Thoracic aorta (tissue), 2 donors: ENCODE results near the gene AURKAIP1. TPM values are rescaled to one million over a fixed set of nuclear protein-coding genes. Genes with fewer than 3 reads are reported as not detected.

Experiments
- ATAC-seq: fragments of 150-250 bp; one replicate; pipeline ENCODE4 v1.8.0; 2017; ENCODE audit warnings: low read depth; ENCODE audit not compliant: insufficient number of reproducible peaks, low FRiP score
- DNase-seq: peaks from one replicate; pipeline ENCODE4 v3.0.0-alpha.2; 2020; ENCODE audit warnings: low spot score
- H3K27ac ChIP-seq, 2 donors: fragments of 200-600 bp; sonication (generic); 1 replicate in 1 of 2; 2 replicates in 1 of 2; pipeline ENCODE4 v1.5.1; 2016; ENCODE audit warnings: mild to moderate bottlenecking in 2 of 2, moderate library complexity in 2 of 2
- H3K27me3 ChIP-seq: fragments of 200-600 bp; sonication (generic); replicated peaks from 2 replicates; pipeline ENCODE4 v1.6.0; 2016; ENCODE audit warnings: mild to moderate bottlenecking; ENCODE audit not compliant: insufficient read depth
- H3K36me3 ChIP-seq: fragments of 200-600 bp; sonication (generic); one replicate; pipeline ENCODE4 v1.5.1; 2016
- H3K4me1 ChIP-seq, 2 donors: fragments of 200-600 bp; sonication (generic); 1 replicate in 1 of 2; 2 replicates in 1 of 2; pipeline versions ENCODE4 v1.5.1 to v1.6.0; 2016; ENCODE audit warnings: low read depth in 2 of 2, mild to moderate bottlenecking in 1 of 2; ENCODE audit not compliant: control insufficient read depth in 1 of 2
- H3K4me3 ChIP-seq: fragments of 200-600 bp; sonication (generic); 2 replicates; pipeline ENCODE4 v1.5.1; 2016; ENCODE audit warnings: mild to moderate bottlenecking
- H3K9me3 ChIP-seq: fragments of 200-600 bp; sonication (generic); 2 replicates; pipeline ENCODE4 v1.5.1; 2016
- total RNA-seq, 2 donors: library from RNA; depleted of rRNA; stranded (reverse); fragments of >200 nt; gene quantifications; one replicate each; pipeline versions ENCODE4 v1.1.0 to v1.2.3, GENCODE V29; 2016
- TF ChIP-seq, protein P1 (sequence below): fragments of 200-600 bp; sonication (generic); IDR thresholded peaks from one replicate; pipeline ENCODE4 v1.5.1; 2019; ENCODE audit warnings: antibody characterized with exemption

AURKAIP1 gene
- total RNA-seq, 2 donors from 2014 or later, result 43.5 to 94.5 TPM

DNA sequence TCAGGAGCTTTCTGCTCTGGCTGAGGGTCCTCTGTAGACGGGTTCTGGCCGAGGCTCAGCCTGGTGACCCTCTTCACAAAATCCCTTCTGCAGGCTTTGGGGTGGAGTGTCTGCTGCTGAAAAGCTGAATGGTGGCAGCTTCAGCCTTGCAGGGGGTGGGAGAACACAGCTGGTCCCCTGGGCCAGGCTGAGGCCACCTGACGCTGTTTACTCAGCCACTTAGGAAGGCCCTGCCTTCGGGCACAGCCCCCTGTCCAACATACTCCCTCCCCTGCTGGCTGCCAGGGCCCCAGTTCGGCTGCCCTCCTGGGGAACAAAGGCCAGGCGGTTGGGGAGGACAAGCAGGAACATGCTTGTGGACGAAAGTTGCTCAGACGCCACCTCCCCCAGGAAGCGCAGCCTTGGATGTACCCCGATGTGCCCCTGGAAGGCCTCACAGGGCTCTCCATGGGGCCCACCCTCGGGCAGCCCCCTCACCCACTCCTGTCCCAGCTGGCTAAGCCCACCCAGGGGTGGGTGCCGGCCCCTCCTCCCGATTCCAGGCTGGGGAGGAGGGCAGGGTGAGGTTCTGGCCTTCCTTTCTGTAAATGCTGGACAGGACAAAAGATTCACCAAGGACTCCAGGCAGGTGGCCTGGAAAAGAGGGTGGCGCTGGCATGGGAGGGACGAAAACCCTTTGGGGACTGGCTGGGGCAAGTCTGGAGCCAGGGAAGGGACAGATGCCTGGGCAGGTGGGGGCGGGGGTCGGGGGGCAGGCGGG, 46.3 kb upstream of the AURKAIP1 start, which contains the start of gene ANKRD65:
Gene ANKRD65 (minus strand): TSS at position 130 of the 760 bp plus-strand sequence. CDS start 271 bp downstream, outside the sequence.
- no peak for ATAC-seq

GRCh38 chr1:1420654-1421141, 45.7 kb upstream of the AURKAIP1 start:
- Histone ChIP-seq H3K36me3 (no peaks in the 10 kb centered on the region), H3K9me3 (no peaks in the 10 kb centered on the region), H3K4me1 (no peaks in the 10 kb centered on the region), H3K27me3 (no peaks in the 10 kb centered on the region), H3K4me3 (no peak overlapping the region), H3K27ac (no peak overlapping the region)
- DNase-seq (no peak), ATAC-seq (no peak)
- TF ChIP-seq, protein P1, sequence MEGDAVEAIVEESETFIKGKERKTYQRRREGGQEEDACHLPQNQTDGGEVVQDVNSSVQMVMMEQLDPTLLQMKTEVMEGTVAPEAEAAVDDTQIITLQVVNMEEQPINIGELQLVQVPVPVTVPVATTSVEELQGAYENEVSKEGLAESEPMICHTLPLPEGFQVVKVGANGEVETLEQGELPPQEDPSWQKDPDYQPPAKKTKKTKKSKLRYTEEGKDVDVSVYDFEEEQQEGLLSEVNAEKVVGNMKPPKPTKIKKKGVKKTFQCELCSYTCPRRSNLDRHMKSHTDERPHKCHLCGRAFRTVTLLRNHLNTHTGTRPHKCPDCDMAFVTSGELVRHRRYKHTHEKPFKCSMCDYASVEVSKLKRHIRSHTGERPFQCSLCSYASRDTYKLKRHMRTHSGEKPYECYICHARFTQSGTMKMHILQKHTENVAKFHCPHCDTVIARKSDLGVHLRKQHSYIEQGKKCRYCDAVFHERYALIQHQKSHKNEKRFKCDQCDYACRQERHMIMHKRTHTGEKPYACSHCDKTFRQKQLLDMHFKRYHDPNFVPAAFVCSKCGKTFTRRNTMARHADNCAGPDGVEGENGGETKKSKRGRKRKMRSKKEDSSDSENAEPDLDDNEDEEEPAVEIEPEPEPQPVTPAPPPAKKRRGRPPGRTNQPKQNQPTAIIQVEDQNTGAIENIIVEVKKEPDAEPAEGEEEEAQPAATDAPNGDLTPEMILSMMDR, result no peak

More for the DNA sequence above, 46.3 kb upstream of the AURKAIP1 start, which contains the start of gene ANKRD65:
- DNase-seq, result no peak
- Histone ChIP-seq H3K27ac (no peak within 1 kb of the TSS), H3K27me3 (no peaks in the 10 kb centered on the region), H3K4me1 (no peaks in the 10 kb centered on the region), H3K36me3 (no peaks in the 10 kb centered on the region), H3K9me3 (no peaks in the 10 kb centered on the region), H3K4me3 (no peak within 1 kb of the TSS)
- TF ChIP-seq, protein P1, result no peak

- Histone ChIP-seq H3K27ac (no peak overlapping the region), H3K9me3 (no peaks in the 10 kb centered on the region), H3K4me3 (no peak overlapping the region), H3K4me1 (no peaks in the 10 kb centered on the region), H3K27me3 (no peaks in the 10 kb centered on the region), H3K36me3 (no peaks in the 10 kb centered on the region)
- ATAC-seq (no peak), DNase-seq (no peak)
- TF ChIP-seq, protein P1, result no peak
These were observed 45.0 kb upstream of the AURKAIP1 start for GRCh38 chr1:1419813-1420653.

DNA sequence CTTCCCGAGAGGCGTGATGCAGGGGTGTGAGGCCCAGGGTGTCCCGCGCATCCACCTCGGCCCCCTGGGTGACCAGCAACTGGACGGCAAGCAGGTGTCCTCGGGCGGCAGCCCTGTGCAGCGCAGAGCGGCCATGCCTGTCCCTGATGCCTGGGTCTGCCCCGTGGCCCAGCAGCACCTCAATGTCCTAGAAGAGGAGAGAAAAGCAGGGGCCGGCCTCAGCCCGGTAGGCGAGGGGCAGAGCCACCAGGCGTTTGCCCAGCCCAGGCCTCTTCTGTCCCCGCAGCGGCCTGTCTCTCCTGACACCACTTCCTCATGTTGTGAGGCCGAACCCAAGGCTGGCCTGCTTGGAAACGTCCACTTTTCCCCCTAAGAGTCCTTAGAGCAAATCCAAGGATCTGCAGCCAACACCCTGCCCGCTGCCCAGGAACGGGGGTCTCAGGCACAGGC, 44.4 kb upstream of the AURKAIP1 start:
- ATAC-seq (no peak), DNase-seq (no peak)
- no peaks in the 10 kb centered on the region for H3K36me3 ChIP-seq
- no peak overlapping the region for H3K27ac ChIP-seq
- TF ChIP-seq, protein P1, result no peak
- H3K4me3 ChIP-seq, result no peak overlapping the region
- no peaks in the 10 kb centered on the region for H3K4me1 ChIP-seq
- no peaks in the 10 kb centered on the region for H3K27me3 ChIP-seq
- H3K9me3 ChIP-seq, result no peaks in the 10 kb centered on the region
